Stimulated activated CD8-positive, alpha-beta memory T cell treated with anti-CD3 and anti-CD28 coated beads, Interleukin-15, amount 100 ng/mL, for 4 hours (primary cell): Measurements from ENCODE around the gene DGKQ.

ENCODE experiments used
- DNase-seq, 2 donors: peaks; one replicate each; pipeline ENCODE4 v3.0.0-alpha.2; 2020; ENCODE audit warnings: low read depth in 2 of 2

The DGKQ gene

GRCh38 chr4:996030-996996 is 22.9 kb upstream of the DGKQ start:
- DNase-seq: no peak

- no peak for DNase-seq
Measured at GRCh38 chr4:995311-996026, 22.1 kb upstream of the DGKQ start.

GRCh38 chr4:993111-994029 is 20.0 kb upstream of the DGKQ start, which contains the start of gene SLC26A1:
Gene SLC26A1, minus strand, starts transcription at chr4:993404. Its CDS starts 1,701 bp downstream, at chr4:991703.
- DNase-seq: no peak

- DNase-seq: no peak
Measured at GRCh38 chr4:992297-993110, 19.1 kb upstream of the DGKQ start.

DNA sequence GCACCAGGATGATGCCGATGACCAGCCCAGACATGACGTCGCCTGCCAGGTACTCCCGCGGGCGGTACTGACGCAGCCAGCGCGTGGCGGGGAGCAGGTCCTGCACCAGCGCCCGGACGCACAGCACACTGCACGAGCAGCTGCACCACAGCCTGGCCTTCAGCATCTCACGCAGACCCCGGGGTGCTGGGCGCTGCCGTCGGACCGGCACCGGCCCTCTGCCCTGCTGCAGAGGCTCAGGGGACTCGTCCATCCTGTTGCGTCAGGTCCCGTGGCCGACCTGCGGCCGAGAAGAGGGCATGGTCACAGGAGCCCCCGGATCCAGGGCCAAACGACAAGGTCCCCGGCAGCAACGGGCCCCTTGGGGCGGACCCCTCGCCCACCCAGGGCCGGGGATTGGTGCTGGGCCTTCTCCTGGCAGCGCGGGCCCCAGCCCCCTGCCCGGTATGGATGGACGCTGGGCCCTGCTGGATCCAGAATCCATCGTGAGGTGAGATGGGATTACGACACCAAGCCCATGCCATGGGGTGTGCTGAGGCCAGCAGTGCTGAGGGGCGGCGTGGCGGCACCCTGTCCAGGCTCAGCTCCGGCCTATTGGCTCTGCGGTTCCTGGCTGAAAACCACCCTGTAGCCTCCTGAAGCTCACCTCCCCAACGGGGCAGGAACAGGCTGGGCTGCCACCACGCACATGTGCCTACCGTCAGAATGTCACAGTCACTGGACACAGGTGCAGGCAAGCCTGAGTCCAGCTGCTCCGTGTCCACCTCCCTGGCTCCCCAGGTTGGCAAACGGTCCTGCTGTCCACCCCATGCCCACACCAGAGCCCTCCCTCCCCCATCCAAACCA is 18.3 kb upstream of the DGKQ start:
- no peak for DNase-seq

DNA sequence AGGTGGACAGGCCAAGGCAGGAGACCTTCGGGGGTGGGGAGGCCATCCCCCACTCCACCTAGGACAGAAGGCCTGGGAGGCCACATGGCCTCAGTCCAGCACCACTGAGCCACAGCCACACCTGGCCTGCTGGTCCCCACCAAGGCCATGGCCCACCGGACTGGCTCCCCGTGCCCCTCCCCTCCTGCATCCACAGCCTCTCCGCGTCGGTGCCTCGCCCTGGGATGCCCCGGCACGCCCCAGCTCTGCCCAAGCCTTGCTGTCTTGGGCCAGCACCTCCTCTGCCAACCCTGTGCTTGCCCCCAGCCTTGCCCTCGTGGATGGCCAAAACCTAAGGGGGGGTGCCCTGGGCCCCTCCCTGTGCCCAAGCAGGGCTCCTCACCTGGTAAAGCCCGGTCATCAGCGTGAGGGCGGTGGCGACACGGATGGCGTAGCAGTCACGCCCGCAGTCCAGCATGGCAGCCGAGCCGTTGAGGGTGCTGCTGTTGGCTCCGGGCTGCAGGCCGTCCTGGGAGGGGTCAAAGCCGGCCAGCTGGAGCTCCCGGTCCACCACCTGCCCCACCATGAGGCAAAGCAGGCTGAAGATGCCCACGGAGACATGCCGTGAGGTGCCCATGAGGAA is 17.5 kb upstream of the DGKQ start:
- DNase-seq: no peak

DNA sequence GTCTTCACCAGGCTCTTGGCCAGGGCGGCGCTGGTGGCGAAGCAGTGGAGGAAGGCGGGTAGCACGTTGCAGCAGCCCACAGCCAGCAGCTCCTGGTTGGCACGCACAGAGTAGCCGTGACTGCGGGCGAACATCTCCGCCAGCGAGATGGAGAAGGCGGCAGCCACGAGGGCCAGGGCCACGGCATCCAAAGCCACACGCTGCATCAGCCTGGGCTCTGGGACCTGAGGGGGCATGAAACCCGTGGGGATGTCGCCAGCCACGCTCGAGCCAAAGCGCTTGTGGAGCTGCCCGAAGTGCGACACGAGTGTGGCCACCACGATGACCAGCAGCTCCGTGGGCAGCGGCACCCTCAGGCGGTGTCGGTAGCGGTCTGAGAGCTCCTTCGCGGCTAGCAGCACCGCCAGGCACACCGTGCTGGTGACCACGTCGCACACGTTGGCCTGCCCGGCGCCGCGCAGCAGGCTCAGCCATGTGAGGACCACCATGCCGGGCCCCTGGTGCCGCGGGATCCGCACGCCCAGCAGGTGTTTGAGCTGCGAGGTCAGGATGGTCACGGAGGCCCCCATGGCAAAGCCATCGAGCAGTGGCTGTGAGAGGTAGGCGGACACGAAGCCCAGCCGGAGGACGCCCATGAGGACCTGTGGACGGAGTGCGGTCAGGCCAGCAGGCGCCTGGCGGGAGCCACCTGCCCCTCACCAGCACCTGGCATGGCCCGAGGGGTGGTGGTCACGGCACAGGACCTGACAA is 16.5 kb upstream of the DGKQ start:
- DNase-seq: no peak

DNA sequence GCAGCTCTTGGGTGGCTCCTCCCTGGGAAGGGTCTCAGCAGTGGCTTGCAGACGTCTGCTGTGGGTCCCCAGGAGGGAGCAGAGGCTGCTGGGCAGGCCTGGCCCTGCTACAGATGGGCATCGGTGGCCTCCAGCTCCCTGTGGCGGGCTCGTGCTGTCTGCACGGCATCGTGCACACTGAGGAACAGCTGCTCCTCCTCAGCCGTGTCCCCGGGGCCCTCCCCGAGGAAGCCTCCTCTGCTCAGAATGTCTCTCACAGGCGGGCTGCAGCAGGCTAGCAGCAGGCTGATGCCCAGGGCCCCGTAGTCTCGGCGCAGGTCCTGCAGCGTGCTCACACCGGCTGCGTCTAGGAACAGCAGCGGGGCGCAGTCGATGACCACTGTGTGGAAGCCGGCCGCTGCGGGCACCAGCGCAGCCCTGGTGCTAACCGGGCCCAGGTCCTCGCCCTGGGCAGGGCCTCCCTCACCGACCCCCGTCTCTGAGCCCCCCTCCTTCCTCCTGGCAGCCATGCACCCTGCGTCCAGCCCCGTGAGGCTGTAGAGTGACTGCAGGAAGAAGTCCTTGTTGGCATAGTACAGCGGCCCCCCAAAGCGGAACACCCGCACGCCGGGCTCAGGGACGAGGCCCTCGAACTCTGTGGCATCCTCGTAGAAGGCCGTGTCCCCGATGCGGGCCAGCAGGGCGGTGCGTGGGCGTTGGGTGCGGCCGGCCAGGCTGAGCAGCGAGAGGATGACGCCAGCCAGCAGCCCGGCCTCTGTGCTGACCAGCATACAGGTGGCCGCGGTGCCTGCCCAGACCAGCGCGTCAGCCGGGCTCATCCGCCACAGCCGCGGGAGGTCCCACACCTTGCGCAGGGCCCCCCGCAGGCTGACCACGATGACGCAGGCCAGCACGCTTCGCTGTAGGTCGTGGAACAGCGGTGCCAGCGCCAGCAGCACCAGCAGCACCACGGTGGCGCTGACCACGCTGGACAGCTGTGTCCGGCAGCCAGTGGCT is 15.7 kb upstream of the DGKQ start:
- no peak for DNase-seq

GRCh38 chr4:987624-988513 is 14.5 kb upstream of the DGKQ start:
- no peak for DNase-seq

GRCh38 chr4:986879-987623 is 13.7 kb upstream of the DGKQ start, which contains the start of gene IDUA:
Gene IDUA, plus strand, starts transcription at chr4:987044. Its CDS starts 41 bp downstream, at chr4:987085.
- DNase-seq: peak; percentile 81 to 85

GRCh38 chr4:986428-986878 is 13.1 kb upstream of the DGKQ start:
- DNase-seq: no peak

DNA sequence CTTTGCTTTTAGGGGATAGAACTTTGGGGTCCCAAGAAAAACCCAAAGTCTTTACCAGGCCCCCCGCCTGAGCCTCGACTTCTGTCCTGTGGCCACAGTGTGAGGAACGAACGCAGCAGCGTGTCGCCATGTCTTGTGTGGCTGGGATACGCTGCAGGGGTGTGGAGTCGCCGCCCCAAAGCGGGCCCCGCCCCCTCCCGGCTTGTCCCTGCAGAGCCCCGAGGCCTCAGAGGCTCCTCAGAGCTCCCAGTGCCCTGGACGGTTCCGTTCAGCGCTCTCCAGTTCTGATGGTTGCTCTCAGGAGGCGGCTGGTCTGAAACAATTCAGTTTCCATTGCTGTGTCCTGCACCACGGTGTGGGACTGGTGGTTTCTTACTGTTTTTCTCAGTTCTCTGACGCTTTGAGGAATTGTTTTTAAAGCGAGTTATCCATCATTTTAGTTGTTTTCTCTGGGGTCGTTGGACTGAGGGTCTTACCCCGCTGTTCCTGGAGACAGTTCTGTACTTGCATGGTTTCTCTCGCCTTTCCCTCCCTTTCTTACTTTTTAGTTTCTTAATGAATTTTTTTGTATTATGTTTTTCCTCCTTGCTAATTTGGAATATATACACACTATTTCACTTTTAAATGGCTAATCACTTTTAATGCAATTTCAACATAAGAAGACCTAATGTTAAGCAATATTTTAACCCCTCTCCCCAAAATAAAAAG is 11.9 kb upstream of the DGKQ start:
- peak; percentile 35 to 41 for DNase-seq

DNA sequence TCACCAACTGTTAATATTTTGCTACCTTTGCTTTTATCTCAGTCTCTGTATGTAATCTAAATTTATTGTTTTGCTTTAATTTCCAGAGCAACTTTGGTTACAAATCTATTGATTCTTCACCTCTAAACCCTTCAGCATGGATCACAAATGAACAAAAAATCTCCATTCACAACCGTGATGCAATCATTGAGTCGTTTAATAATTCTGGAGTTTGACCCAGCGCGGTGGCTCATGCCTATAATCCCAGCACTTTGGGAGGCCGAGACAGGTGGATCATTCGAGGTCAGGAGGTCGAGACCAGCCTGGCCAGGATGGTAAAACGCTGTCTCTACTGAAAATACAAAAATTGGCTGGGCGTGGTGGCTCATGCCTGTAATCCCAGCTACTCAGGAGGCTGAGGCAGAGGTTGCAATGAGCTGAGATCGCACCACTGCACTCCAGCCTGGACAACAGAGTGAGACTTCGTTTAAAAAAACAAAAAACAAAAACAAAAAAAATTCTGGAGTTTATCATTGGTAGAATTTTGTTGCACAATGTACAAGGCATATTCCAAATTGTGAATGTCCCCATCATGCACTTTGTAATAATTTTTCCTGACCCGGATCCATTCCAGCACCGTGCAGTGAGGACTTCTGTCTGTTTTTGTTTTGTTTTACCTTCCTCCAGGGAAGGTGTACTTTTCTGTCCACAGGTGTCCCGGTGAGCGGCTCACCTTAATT is 11.1 kb upstream of the DGKQ start:
- DNase-seq: no peak

GRCh38 chr4:982814-983213 is 9.4 kb upstream of the DGKQ start:
- no peak for DNase-seq
